LHCN-M2 (cell line): ENCODE data around the gene LIPF. TPM values are rescaled to one million over a fixed set of nuclear protein-coding genes. Genes with fewer than 3 reads are reported as not detected.
A peak's percentile ranks its signal among the peaks of the same experiment; 100 is the strongest.
"Not testable (repeated sequence)": the region's sequence is repeated elsewhere in the genome, so short reads cannot be mapped to it uniquely, and the experiment has no call there.

Experiments
- DNase-seq: peaks from one replicate; pipeline ENCODE4 v3.0.0-alpha.2; 2012; ENCODE audit warnings: low read depth
- polyA plus RNA-seq: library from polyadenylated mRNA; unstranded; fragments of >200 nt; gene quantifications from one replicate; pipeline ENCODE4 v1.2.1, GENCODE V29; 2012; ENCODE audit warnings: missing spikeins
- total RNA-seq: library from RNA; depleted of rRNA; stranded (reverse); fragments of >200 nt; gene quantifications from 2 replicates; pipeline ENCODE4 v1.2.3, GENCODE V29; 2014; rRNA removed

Gene LIPF, protein sequence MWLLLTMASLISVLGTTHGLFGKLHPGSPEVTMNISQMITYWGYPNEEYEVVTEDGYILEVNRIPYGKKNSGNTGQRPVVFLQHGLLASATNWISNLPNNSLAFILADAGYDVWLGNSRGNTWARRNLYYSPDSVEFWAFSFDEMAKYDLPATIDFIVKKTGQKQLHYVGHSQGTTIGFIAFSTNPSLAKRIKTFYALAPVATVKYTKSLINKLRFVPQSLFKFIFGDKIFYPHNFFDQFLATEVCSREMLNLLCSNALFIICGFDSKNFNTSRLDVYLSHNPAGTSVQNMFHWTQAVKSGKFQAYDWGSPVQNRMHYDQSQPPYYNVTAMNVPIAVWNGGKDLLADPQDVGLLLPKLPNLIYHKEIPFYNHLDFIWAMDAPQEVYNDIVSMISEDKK
- total RNA-seq: 0.32 TPM in 1 of 2 replicates, not detected in the other
- not detected for polyA plus RNA-seq

- DNase-seq: no peak
Observed at GRCh38 chr10:88664142-88664541, at the start of gene LIPF. Gene LIPF (plus strand): TSS chr10:88664442. CDS start chr10:88667298, 2,856 bp downstream.

GRCh38 chr10:88616250-88616977, 47.8 kb upstream of the LIPF start:
- DNase-seq: peak; percentile 80

DNA sequence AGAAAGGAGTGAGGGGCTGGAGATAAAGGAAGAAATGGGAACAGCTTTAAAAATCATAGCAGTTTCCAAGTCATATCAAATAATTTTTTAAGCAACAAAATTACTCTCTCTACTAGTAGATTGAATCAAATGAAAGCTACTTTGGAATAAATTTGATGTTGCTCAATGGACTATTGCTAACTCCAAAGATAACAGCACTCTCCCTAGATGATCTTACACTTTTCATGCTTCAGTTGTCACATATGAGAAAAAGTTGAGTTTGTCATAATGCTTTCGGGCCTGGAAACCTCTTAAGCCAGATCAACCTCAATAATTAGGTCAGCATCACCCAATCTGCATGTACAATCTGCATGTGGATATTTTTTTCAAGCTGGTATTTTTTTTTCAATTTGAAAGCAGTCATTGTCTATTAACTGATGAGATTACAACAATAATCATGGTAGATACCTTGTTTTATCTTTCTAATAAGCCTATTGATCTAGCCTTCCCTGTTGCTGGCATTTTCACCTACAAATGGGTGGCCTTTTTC, 46.4 kb upstream of the LIPF start:
- DNase-seq: no peak

DNA sequence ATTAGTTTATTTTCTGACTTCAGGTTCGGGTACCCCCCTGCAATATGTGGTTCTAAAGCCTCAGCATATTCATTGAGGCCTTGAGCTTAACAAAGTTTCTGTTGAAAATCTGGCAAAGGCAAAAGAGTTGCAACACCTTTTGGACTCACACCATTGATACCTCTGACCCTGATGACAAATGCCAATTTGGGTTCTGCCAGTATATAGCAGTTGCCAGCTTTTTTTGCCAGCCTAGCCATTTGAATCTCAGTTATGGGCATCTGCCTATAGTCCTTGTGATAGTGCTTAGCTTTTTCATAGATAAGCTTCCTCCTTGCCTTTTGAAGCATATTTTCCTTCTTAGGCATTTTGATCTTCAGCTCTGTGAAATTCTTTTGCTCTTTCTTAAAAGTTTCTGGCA, 45.7 kb upstream of the LIPF start:
- no peak for DNase-seq

DNA sequence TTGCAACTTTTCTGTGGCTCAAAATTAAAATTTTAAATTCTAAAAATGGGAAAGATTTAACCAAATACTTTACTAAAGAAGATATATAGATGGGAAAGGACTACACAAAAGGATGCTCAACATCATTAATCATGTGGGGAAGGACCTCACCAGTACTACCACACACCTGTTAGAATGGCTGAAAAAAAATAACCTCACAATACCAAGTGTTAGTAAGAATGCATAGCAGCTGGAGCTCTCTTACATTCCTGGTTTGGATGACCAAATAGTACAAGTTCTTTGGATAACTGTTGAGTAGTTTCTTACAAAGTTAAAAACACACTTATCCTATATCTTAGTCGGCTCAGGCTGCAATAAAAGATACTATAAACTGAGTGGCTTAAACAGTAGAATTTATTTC, 43.8 kb upstream of the LIPF start:
- DNase-seq: peak; percentile 75

DNA sequence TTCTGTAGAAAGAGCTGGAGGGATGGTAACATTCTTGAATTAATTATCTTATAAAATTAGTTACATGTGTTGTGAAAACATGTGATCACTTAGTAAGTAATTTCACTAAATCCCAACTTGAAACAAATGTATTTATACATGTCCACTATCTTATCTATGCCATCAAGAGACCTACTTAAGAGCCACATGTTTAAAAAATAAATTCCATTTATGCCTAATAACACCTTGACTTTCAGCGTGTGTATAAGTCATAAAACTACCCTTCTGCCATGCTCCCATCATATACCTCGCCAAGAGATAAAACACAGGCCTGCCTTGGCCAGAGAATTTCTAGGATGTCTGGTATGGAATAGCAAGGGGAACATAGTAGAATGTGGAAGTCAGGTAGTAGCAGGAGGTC, 40.4 kb upstream of the LIPF start:
- no peak for DNase-seq

- DNase-seq: no peak
Observed at GRCh38 chr10:88624840-88625239, 39.4 kb upstream of the LIPF start.

- no peak for DNase-seq
Observed at GRCh38 chr10:88640186-88640585, 24.1 kb upstream of the LIPF start.

DNA sequence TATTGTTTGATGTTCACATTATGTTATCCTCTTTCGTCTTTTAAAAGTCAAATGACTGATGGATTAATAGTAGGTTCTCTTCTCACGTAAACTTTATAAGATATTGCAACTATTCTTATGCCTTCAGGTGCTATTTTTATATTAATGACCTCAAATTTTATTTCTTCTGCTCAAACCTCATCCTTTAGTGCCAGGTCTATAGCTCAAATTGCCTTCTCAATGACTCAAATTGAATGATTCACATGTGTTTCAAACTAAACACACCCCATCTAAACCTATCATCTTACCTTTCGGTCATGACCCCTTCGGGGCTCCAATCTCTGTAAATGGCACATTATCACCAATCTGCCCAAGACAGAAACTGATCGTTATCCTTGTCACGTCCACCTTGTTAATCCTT, 22.0 kb upstream of the LIPF start:
- peak; percentile 25 for DNase-seq

- peak; percentile 39 for DNase-seq
Observed at GRCh38 chr10:88642963-88643362, 21.3 kb upstream of the LIPF start.

DNA sequence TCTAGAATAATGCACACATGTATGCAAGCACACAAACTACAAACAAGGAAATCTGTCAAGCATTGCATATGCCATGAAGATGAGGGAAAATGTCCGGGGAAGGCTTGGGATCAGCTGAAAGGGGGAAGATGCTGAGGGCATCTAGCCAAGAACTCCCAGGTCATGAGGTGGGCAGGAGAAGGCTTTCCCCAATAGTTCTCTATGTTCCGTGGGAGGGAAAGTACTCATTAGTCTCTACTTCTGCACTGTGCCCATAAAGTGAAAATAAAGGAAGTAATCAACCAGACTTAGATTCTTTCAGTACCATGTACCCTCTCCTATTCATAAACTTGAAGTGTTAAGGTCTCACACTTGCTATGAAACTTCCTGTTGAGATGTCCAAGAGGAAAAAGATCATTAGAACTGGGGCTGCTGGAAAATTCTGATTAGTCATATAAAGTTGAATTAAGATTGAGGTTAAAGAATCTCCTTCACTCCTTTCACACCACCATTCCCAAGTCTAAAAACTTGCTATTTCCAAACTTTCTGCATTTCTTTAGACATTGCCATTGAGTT, 17.1 kb upstream of the LIPF start:
- DNase-seq: no peak

- DNase-seq: peak; percentile 89
Observed at GRCh38 chr10:88651101-88651551, 13.1 kb upstream of the LIPF start.

DNA sequence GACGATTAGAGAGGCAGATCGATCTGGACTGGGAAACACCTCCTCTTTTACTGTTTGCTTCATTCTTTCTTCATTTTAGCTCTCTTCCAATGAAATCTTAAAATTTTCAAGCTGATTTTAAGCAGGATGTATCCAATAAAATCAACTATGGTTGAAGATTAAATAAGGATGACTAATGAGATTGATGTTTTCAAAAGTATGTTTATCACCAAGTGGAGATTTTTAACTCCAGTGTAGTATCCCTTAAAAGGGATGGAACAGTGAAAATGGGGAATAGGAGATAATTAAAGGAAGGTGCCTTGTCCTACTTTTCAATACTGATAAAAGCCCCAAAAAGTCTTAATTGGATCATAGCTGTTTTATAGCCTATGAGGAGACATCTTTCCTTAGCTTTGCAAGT, 11.6 kb upstream of the LIPF start:
- DNase-seq: peak; percentile 47

- DNase-seq: peak; percentile 77
Observed at GRCh38 chr10:88657901-88658300, 6.3 kb upstream of the LIPF start.

GRCh38 chr10:88659725-88660597, 4.3 kb upstream of the LIPF start:
- peak; percentile 53 for DNase-seq

GRCh38 chr10:88660598-88660884, 3.7 kb upstream of the LIPF start:
- no peak for DNase-seq

- DNase-seq: no peak
Observed at GRCh38 chr10:88661018-88661417, 3.2 kb upstream of the LIPF start.

DNA sequence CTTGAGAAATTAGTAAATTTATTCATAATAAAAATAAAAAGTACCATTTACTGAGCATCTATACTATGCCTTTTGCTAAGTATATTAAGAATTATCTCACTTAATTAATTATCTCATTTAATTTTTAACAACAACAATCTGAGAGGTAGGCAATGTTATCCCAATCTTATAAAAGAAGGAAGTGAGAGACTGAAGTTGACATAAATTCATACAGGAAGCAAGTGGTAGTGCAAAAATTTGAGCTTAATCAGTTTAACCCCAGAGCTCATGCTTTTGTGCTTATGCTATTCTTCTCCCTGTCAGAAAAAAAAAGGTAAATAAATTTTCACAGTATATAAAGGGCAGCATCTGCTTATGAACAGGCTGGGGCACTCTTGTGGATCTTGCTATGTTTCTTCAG, 2.7 kb upstream of the LIPF start:
- no peak for DNase-seq

GRCh38 chr10:88663153-88663552, 1.1 kb upstream of the LIPF start:
- not testable (repeated sequence) for DNase-seq

GRCh38 chr10:88668465-88668864, 4.2 kb downstream of the LIPF start:
- DNase-seq: no peak

DNA sequence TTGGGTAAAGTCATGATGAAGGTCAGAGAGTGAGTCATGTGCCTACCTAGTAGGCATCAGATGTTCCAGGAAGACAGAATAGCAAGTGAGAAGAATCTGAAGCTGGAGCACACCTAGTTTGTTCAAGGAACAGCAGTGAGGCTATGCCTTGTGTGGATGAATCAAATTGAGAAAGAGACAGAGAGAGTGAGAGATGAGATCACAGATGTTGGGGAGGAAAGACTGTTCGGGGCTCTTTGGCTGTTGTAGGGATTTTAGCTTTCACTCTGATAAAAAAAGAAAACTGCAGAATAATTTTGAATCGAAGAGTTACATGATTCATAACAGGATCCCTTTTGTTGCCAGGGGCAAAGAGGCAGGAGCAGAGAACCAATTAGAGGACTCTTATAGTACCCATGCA, 6.3 kb downstream of the LIPF start:
- DNase-seq: no peak
